GM12878 (cell line): ENCODE results near the gene HHIP. TPM values are rescaled to one million over a fixed set of nuclear protein-coding genes. Genes with fewer than 3 reads are reported as not detected.

Experiments
- ATAC-seq: fragments of 200-7000 bp; cut with Tn5 transposase; 3 replicates; pipeline ENCODE4 v1.9.1; 2020; ENCODE audit warnings: mild to moderate bottlenecking, moderate library complexity
- BruUV-seq: library from RNA; stranded (reverse); fragments of 400-500 nt; replicated peaks from 2 replicates; lab custom pipeline; 2021; lab: Mats Ljungman, UMichigan
- CTCF ChIA-PET: fragments of 300-600 bp; sonication (Branson Sonifier 250); formaldehyde crosslinking; extraction: SDS; loops from one replicate; lab custom pipeline; 2021; ENCODE audit warnings: inconsistent platforms; lab: Yijun Ruan, JAX
- POLR2A ChIA-PET: fragments of 350-600 bp; formaldehyde crosslinking; extraction: SDS; loops from one replicate; lab custom pipeline; 2021; ENCODE audit warnings: inconsistent platforms; lab: Charles Lee
- RAD21 ChIA-PET: fragments of 300-600 bp; sonication (Branson Sonifier 250); formaldehyde crosslinking; loops from one replicate; lab custom pipeline; 2023; ENCODE audit warnings: antibody characterized with exemption; ENCODE audit not compliant: unreplicated experiment; lab: Charles Lee
- SMC1A ChIA-PET: fragments of 300-600 bp; sonication (Branson Sonifier 250); formaldehyde crosslinking; loops from one replicate; lab custom pipeline; 2023; ENCODE audit not compliant: unreplicated experiment, uncharacterized antibody; lab: Charles Lee
- DNase-seq: peaks from one replicate; pipeline ENCODE4 v3.0.0-alpha.2; 2011; ENCODE audit warnings: low read depth, low spot score
- FAIRE-seq: peaks from 3 replicates; lab custom pipeline; 2011; peaks lifted over from hg19 to GRCh38; lab: Jason Lieb, UNC
- H2AFZ ChIP-seq: 2 replicates; pipeline ENCODE4 v1.6.0; 2011; ENCODE audit warnings: low read depth, low read length, control low read depth; ENCODE audit not compliant: control insufficient read depth
- H3K27ac ChIP-seq: 2 replicates; pipeline ENCODE4 v1.5.1; 2011; ENCODE audit warnings: control low read depth; ENCODE audit not compliant: control insufficient read depth, insufficient read depth
- H3K27me3 ChIP-seq, 2 experiments: replicated peaks in 1 of 2; 2 replicates each; pipeline versions ENCODE4 v1.6.0 to v1.6.1; 2011; ENCODE audit warnings: low read length in 1 of 2; ENCODE audit not compliant: control insufficient read depth in 2 of 2, insufficient read depth in 2 of 2
- H3K36me3 ChIP-seq, 2 experiments: 2 replicates each; pipeline ENCODE4 v1.5.1; 2011; ENCODE audit warnings: low read length in 1 of 2; ENCODE audit not compliant: control insufficient read depth in 2 of 2, insufficient read depth in 2 of 2
- H3K4me1 ChIP-seq: 2 replicates; pipeline ENCODE4 v1.6.1; 2011; ENCODE audit warnings: mild to moderate bottlenecking, low read length, moderate library complexity, mixed read lengths; ENCODE audit not compliant: control insufficient read depth, insufficient read depth
- H3K4me2 ChIP-seq: 2 replicates; pipeline ENCODE4 v1.6.0; 2011; ENCODE audit warnings: control low read depth; ENCODE audit not compliant: control insufficient read depth, insufficient read depth
- H3K4me3 ChIP-seq: fragments of 200-600 bp; sonication (generic); 2 replicates; pipeline ENCODE4 v1.5.1; 2016
- H3K79me2 ChIP-seq: 2 replicates; pipeline ENCODE4 v1.6.0; 2011; ENCODE audit warnings: low read length; ENCODE audit not compliant: control insufficient read depth, insufficient read depth
- H3K9ac ChIP-seq: 2 replicates; pipeline ENCODE4 v1.8.0; 2011; ENCODE audit warnings: low read length, control low read depth, mixed read lengths; ENCODE audit not compliant: control insufficient read depth, insufficient read depth
- H3K9me3 ChIP-seq: replicated peaks from 3 replicates; pipeline ENCODE4 v1.5.1; 2011; ENCODE audit warnings: mild to moderate bottlenecking, low read length; ENCODE audit not compliant: control insufficient read depth, insufficient read depth
- H4K20me1 ChIP-seq: 2 replicates; pipeline ENCODE4 v1.6.0; 2011; ENCODE audit not compliant: control insufficient read depth, insufficient read depth
- BCLAF1 ChIP-seq: fragments of 450-650 bp; IDR thresholded peaks from 2 replicates; pipeline ENCODE4 v1.6.1; 2017; ENCODE audit warnings: antibody characterized with exemption, mild to moderate bottlenecking, moderate library complexity
- CHD4 ChIP-seq: fragments of 200-600 bp; sonication (generic); IDR thresholded peaks from 2 replicates; pipeline ENCODE4 v1.6.1; 2016; ENCODE audit warnings: mild to moderate bottlenecking
- CREM ChIP-seq: IDR thresholded peaks from 2 replicates; pipeline ENCODE4 v1.6.1; 2014; ENCODE audit warnings: antibody characterized with exemption, low read depth
- ETV6 ChIP-seq, 2 experiments: fragments of 450-650 bp in 1 of 2; IDR thresholded peaks in 1 of 2; conservative IDR thresholded peaks in 1 of 2; 2 replicates each; pipeline ENCODE4 v1.6.1; 2014; ENCODE audit warnings: antibody characterized with exemption in 1 of 2, borderline replicate concordance in 1 of 2, low read depth in 1 of 2, mild to moderate bottlenecking in 1 of 2, moderate library complexity in 1 of 2
- FOS ChIP-seq: IDR thresholded peaks from 3 replicates; pipeline ENCODE4 v1.6.1; 2011; ENCODE audit warnings: borderline replicate concordance; ENCODE audit not compliant: insufficient read length; ENCODE audit errors: extremely low read depth
- IRF4 ChIP-seq: IDR thresholded peaks from 2 replicates; pipeline ENCODE4 v1.6.1; 2011; ENCODE audit warnings: low read depth, low read length
- MTA3 ChIP-seq: IDR thresholded peaks from 2 replicates; pipeline ENCODE4 v1.6.1; 2012; ENCODE audit warnings: low read length, inconsistent platforms, borderline replicate concordance
- NR2F1 ChIP-seq: fragments of 450-650 bp; conservative IDR thresholded peaks from 2 replicates; pipeline ENCODE4 v1.6.1; 2017; ENCODE audit warnings: mild to moderate bottlenecking
- SPI1 ChIP-seq: IDR thresholded peaks from 2 replicates; pipeline ENCODE4 v1.6.1; 2011; ENCODE audit warnings: low read depth, mild to moderate bottlenecking, low read length, moderate library complexity, borderline replicate concordance; ENCODE audit not compliant: insufficient read depth
- ZNF217 ChIP-seq: fragments of 450-650 bp; IDR thresholded peaks from 2 replicates; pipeline ENCODE4 v1.6.1; 2017; ENCODE audit warnings: antibody characterized with exemption, mild to moderate bottlenecking
- ZNF24 ChIP-seq: fragments of 450-650 bp; IDR thresholded peaks from 2 replicates; pipeline ENCODE4 v1.6.1; 2017; ENCODE audit warnings: antibody characterized with exemption, mild to moderate bottlenecking
- ZNF384 ChIP-seq: IDR thresholded peaks from 2 replicates; pipeline ENCODE4 v1.6.1; 2012; ENCODE audit warnings: low read depth, mild to moderate bottlenecking, low read length, improper control_type of control experiment, borderline replicate concordance
- WGBS: methylation state at CpG from one replicate; pipeline ENCODE4 v1.1.6; 2016; ENCODE audit warnings: low lambda C conversion rate; ENCODE audit not compliant: insufficient replicate concordance, insufficient coverage; ENCODE audit errors: missing lambda C conversion rate; 5-methylcytosine and 5-hydroxymethylcytosine counted together
- in situ Hi-C: fragments of 300-500 bp; cut with MboI; formaldehyde crosslinking; loops from 9 replicates; pipeline ENCODE4 v1.14.3; 2018; ENCODE audit warnings: mixed read lengths
- intact Hi-C: fragments of 100-400 bp; cut with micrococcal nuclease; formaldehyde crosslinking; loops from one replicate; pipeline ENCODE4 v1.14.2; 2022; ENCODE audit not compliant: unreplicated experiment
- polyA plus RNA-seq, 11 experiments: library from polyadenylated mRNA; depleted of rRNA in 4 of 11; unstranded in 6 of 11; stranded (reverse) in 5 of 11; fragments of >200 nt; fragmentation: Nextera tagmentation in 4 of 11; fragmentation: Illumina TruSeq in 1 of 11; extraction: Ambion mirVana in 4 of 11; extraction: Trizol in 1 of 11; gene quantifications; 1 replicate in 1 of 11; 2 replicates in 10 of 11; pipeline versions ENCODE4 v1.2.1 to v1.2.3, GENCODE V29; 2011 to 2016; ENCODE audit warnings: inconsistent platforms in 2 of 11, missing spikeins in 2 of 11, low read depth in 1 of 11
- total RNA-seq, 4 experiments: library from RNA; depleted of rRNA in 3 of 4; stranded (reverse); fragments of >200 nt in 3 of 4; fragmentation: Illumina TruSeq in 1 of 4; extraction: Trizol in 1 of 4; gene quantifications; 2 replicates each; pipeline versions ENCODE4 v1.2.1 to v1.2.3, GENCODE V29; 2013 to 2021
- TF ChIP-seq, protein P1 (sequence below): IDR thresholded peaks from 2 replicates; pipeline ENCODE4 v1.6.1; 2012; ENCODE audit warnings: low read depth, low read length, improper control_type of control experiment
- TF ChIP-seq, protein P2 (sequence below): IDR thresholded peaks from 2 replicates; pipeline ENCODE4 v1.6.1; 2012; ENCODE audit warnings: improper control_type of control experiment, low read depth, low read length; ENCODE audit not compliant: insufficient replicate concordance

HHIP gene
- total and polyA plus RNA-seq, 10 of the 15 experiments (the other 5 are each of a cell fraction or from before 2014, with no cell fraction given): 0.06 to 0.56 (median 0.24) TPM; not detected in 1

GRCh38 chr4:144647590-144647989 is 1.6 kb downstream of the HHIP start (continued):
- TF ChIP-seq, protein P1, sequence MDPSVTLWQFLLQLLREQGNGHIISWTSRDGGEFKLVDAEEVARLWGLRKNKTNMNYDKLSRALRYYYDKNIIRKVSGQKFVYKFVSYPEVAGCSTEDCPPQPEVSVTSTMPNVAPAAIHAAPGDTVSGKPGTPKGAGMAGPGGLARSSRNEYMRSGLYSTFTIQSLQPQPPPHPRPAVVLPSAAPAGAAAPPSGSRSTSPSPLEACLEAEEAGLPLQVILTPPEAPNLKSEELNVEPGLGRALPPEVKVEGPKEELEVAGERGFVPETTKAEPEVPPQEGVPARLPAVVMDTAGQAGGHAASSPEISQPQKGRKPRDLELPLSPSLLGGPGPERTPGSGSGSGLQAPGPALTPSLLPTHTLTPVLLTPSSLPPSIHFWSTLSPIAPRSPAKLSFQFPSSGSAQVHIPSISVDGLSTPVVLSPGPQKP: no peak
- TF ChIP-seq, all 136 proteins: peak for 0

DNA sequence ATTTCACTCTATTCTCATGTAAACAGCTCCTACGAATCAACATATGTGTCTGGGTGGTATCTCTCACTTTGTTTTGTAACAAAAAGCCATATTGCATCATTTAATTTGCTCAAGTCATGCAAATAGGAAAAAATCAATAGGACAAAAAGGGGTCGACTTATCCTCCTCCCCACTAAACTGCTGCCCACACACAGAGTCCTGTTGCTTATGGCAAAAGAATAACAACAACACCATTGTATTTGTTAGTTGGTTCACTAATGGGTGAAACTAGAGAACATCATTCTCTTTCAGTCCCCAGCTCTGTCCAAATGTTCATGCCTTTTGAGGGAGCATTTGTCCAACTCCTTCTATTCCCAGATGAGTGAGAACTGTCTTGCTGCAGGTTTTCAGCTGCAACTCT is 2.1 kb downstream of the HHIP start:
- intact Hi-C loops: loop anchor here (5.0 kb wide), 2 partner anchors 139 to 414 kb away; no protein-coding TSS in a partner anchor
- BruUV-seq: no TSS peak
- TF ChIP-seq IRF4: no peak
- no peak for TF ChIP-seq ZNF217
- TF ChIP-seq BCLAF1: no peak
- no peak for TF ChIP-seq NR2F1
- TF ChIP-seq SPI1: no peak
- TF ChIP-seq FOS: no peak
- TF ChIP-seq ZNF24: no peak
- no peak for TF ChIP-seq ETV6 (conservative IDR thresholded peaks at IDR 0.05 in 1 of 2, IDR thresholded peaks at IDR 0.05 in 1 of 2; ENCODE audit: borderline replicate concordance in 1 of 2, low read depth in 1 of 2)
- TF ChIP-seq ZNF384: no peak
- no peak for TF ChIP-seq CHD4
- no peak for TF ChIP-seq MTA3
- TF ChIP-seq, protein P2, sequence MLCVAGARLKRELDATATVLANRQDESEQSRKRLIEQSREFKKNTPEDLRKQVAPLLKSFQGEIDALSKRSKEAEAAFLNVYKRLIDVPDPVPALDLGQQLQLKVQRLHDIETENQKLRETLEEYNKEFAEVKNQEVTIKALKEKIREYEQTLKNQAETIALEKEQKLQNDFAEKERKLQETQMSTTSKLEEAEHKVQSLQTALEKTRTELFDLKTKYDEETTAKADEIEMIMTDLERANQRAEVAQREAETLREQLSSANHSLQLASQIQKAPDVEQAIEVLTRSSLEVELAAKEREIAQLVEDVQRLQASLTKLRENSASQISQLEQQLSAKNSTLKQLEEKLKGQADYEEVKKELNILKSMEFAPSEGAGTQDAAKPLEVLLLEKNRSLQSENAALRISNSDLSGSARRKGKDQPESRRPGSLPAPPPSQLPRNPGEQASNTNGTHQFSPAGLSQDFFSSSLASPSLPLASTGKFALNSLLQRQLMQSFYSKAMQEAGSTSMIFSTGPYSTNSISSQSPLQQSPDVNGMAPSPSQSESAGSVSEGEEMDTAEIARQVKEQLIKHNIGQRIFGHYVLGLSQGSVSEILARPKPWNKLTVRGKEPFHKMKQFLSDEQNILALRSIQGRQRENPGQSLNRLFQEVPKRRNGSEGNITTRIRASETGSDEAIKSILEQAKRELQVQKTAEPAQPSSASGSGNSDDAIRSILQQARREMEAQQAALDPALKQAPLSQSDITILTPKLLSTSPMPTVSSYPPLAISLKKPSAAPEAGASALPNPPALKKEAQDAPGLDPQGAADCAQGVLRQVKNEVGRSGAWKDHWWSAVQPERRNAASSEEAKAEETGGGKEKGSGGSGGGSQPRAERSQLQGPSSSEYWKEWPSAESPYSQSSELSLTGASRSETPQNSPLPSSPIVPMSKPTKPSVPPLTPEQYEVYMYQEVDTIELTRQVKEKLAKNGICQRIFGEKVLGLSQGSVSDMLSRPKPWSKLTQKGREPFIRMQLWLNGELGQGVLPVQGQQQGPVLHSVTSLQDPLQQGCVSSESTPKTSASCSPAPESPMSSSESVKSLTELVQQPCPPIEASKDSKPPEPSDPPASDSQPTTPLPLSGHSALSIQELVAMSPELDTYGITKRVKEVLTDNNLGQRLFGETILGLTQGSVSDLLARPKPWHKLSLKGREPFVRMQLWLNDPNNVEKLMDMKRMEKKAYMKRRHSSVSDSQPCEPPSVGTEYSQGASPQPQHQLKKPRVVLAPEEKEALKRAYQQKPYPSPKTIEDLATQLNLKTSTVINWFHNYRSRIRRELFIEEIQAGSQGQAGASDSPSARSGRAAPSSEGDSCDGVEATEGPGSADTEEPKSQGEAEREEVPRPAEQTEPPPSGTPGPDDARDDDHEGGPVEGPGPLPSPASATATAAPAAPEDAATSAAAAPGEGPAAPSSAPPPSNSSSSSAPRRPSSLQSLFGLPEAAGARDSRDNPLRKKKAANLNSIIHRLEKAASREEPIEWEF: no peak
- no peak for TF ChIP-seq CREM

More for the DNA sequence above, 2.1 kb downstream of the HHIP start:
- H3K36me3 ChIP-seq: no peaks in the 10 kb centered on the region
- H3K27ac ChIP-seq: no peak overlapping the region
- POLR2A ChIA-PET: no interaction called here
- no peak overlapping the region for H3K9ac ChIP-seq
- SMC1A ChIA-PET: interaction anchor here (1.6 to 2.5 kb wide), 2 partner anchors 14 to 413 kb away, joined by 4 to 9 read pairs; no protein-coding TSS in a partner anchor
- CTCF ChIA-PET: interaction anchor here (1.2 kb wide), 1 partner anchor 13 kb away, joined by 3 read pairs; no protein-coding TSS in a partner anchor
- FAIRE-seq: no peak
- H3K4me3 ChIP-seq: no peak overlapping the region
- H3K27me3 ChIP-seq: peaks cover 3 to 19% of the 10 kb centered on the region in 2 experiments; a peak in 3 of 4 replicates
- H3K4me1 ChIP-seq: no peaks in the 10 kb centered on the region
- no peak for DNase-seq
- no peak for ATAC-seq
- H3K9me3 ChIP-seq: no peaks in the 10 kb centered on the region
- H2AFZ ChIP-seq: no peak overlapping the region
- H3K4me2 ChIP-seq: no peak overlapping the region
- RAD21 ChIA-PET: no interaction called here
- H4K20me1 ChIP-seq: no peaks in the 10 kb centered on the region
- H3K79me2 ChIP-seq: no peaks in the 10 kb centered on the region
- 0% methylated on average over 2 of the region's 2 CpGs for WGBS
- in situ Hi-C loops: no loop called here
